PFSK-1 (cell line): ENCODE measurements around the gene FLCN.

Experiments
- POLR2AphosphoS5 ChIP-seq: IDR thresholded peaks from 2 replicates; pipeline ENCODE4 v1.6.1; 2012; ENCODE audit warnings: low read depth, mild to moderate bottlenecking, control low read depth, low read length, moderate library complexity
- REST ChIP-seq, 2 experiments: IDR thresholded peaks; 2 replicates each; pipeline versions ENCODE4 v1.6.1 to v1.8.0; 2011 to 2012; ENCODE audit warnings: low read depth in 2 of 2, low read length in 2 of 2, control low read depth in 1 of 2, inconsistent platforms in 1 of 2, mild to moderate bottlenecking in 1 of 2, moderate library complexity in 1 of 2; ENCODE audit not compliant: insufficient read depth in 1 of 2
- SIN3A ChIP-seq: IDR thresholded peaks from 2 replicates; pipeline ENCODE4 v1.6.1; 2012; ENCODE audit warnings: mild to moderate bottlenecking, low read length, moderate library complexity, borderline replicate concordance; ENCODE audit not compliant: insufficient read depth
- TAF1 ChIP-seq: IDR thresholded peaks from 2 replicates; pipeline ENCODE4 v1.6.1; 2012; ENCODE audit warnings: low read length, control low read depth, borderline replicate concordance; ENCODE audit not compliant: insufficient read depth

- TF ChIP-seq POLR2AphosphoS5 (no peak; the same call in 1 of the 2 replicates), TAF1 (no peak), SIN3A (no peak), REST (IDR thresholded peaks at IDR 0.05; ENCODE audit: insufficient read depth in 1 of 2, low read depth in 2 of 2, low read length in 2 of 2) (no peak)
Measured at GRCh38 chr17:17196776-17197175, 40.2 kb downstream of the FLCN start.
